HEK293 (cell line): ENCODE data around the gene ZGLP1.

ENCODE experiments used
- CTCF ChIA-PET: fragments of 350-600 bp; formaldehyde crosslinking; extraction: SDS; loops from one replicate; lab custom pipeline; 2021; ENCODE audit warnings: antibody characterized with exemption; lab: Yijun Ruan, JAX
- POLR2A ChIA-PET: fragments of 300-600 bp; formaldehyde crosslinking; extraction: SDS; loops from one replicate; lab custom pipeline; 2020; ENCODE audit warnings: antibody characterized with exemption, inconsistent platforms; lab: Yijun Ruan, JAX
- H3K27ac ChIP-seq: fragments of 200-500 bp; sonication (Bioruptor generic); 2 replicates; pipeline ENCODE4 v1.5.1; 2014; ENCODE audit warnings: low read depth, low read length, control low read depth, inconsistent platforms; ENCODE audit errors: extremely low read depth
- H3K36me3 ChIP-seq, 2 experiments: fragments of 200-500 bp in 1 of 2; sonication (Bioruptor generic) in 1 of 2; 1 replicate in 1 of 2; 2 replicates in 1 of 2; pipeline ENCODE4 v1.5.1; 2014 to 2017; ENCODE audit warnings: inconsistent platforms in 2 of 2, low read length in 2 of 2; ENCODE audit not compliant: control insufficient read depth in 2 of 2, insufficient read depth in 1 of 2
- H3K4me1 ChIP-seq: fragments of 200-500 bp; sonication (Bioruptor generic); 2 replicates; pipeline ENCODE4 v1.5.1; 2014; ENCODE audit warnings: mild to moderate bottlenecking, low read length, inconsistent platforms; ENCODE audit not compliant: control insufficient read depth, insufficient read depth
- H3K4me3 ChIP-seq: 2 replicates; pipeline ENCODE4 v1.5.1; 2011; ENCODE audit warnings: low read depth, mild to moderate bottlenecking, control low read depth, low read length, moderate library complexity
- H3K9me3 ChIP-seq: fragments of 200-500 bp; sonication (Bioruptor generic); 2 replicates; pipeline ENCODE4 v1.5.1; 2014; ENCODE audit warnings: low read depth, low read length, inconsistent platforms; ENCODE audit not compliant: control insufficient read depth, insufficient read depth
- KLF8 ChIP-seq: fragments of 450-650 bp; formaldehyde crosslinking; IDR thresholded peaks from 2 replicates; pipeline ENCODE4 v1.5.1; 2016; ENCODE audit warnings: missing biosample characterization, missing genetic modification characterization
- MEIS1 ChIP-seq: sonication (generic); formaldehyde crosslinking; IDR thresholded peaks from 2 replicates; pipeline ENCODE4 v1.8.1; 2022; ENCODE audit warnings: missing genetic modification reagents, mild to moderate bottlenecking, borderline replicate concordance
- SCRT2 ChIP-seq: fragments of 450-650 bp; formaldehyde crosslinking; IDR thresholded peaks from 2 replicates; pipeline ENCODE4 v1.5.1; 2016; ENCODE audit warnings: missing biosample characterization, missing genetic modification characterization
- ZNF341 ChIP-seq: fragments of 450-650 bp; formaldehyde crosslinking; IDR thresholded peaks from 2 replicates; pipeline ENCODE4; 2016; ENCODE audit warnings: low read depth, missing biosample characterization, missing genetic modification characterization
- ZNF530 ChIP-seq: fragments of 450-650 bp; formaldehyde crosslinking; IDR thresholded peaks from 2 replicates; pipeline ENCODE4 v1.5.1; 2016; ENCODE audit warnings: low read depth, missing biosample characterization, missing genetic modification characterization
- ZNF548 ChIP-seq: fragments of 450-650 bp; formaldehyde crosslinking; IDR thresholded peaks from 2 replicates; pipeline ENCODE4 v1.5.1; 2016; ENCODE audit warnings: missing biosample characterization, missing genetic modification characterization
- TF ChIP-seq, protein P1 (sequence below): fragments of 450-650 bp; formaldehyde crosslinking; conservative IDR thresholded peaks from 2 replicates; pipeline ENCODE4 v1.5.1; 2016; ENCODE audit warnings: low read depth, missing biosample characterization, missing genetic modification characterization
- TF ChIP-seq, protein P2 (sequence below): sonication (generic); formaldehyde crosslinking; IDR thresholded peaks from 2 replicates; pipeline ENCODE4 v1.8.1; 2022; ENCODE audit warnings: mild to moderate bottlenecking, moderate library complexity, missing genetic modification reagents
- TF ChIP-seq, protein P3 (sequence below): fragments of 450-650 bp; formaldehyde crosslinking; IDR thresholded peaks from 2 replicates; pipeline ENCODE4 v1.5.1; 2016; ENCODE audit warnings: missing biosample characterization, missing genetic modification characterization
- TF ChIP-seq, protein P4 (sequence below): fragments of 450-650 bp; formaldehyde crosslinking; IDR thresholded peaks from 2 replicates; pipeline ENCODE4 v1.5.1; 2017; ENCODE audit warnings: missing biosample characterization, mild to moderate bottlenecking, missing genetic modification characterization, moderate library complexity

Gene ZGLP1

DNA sequence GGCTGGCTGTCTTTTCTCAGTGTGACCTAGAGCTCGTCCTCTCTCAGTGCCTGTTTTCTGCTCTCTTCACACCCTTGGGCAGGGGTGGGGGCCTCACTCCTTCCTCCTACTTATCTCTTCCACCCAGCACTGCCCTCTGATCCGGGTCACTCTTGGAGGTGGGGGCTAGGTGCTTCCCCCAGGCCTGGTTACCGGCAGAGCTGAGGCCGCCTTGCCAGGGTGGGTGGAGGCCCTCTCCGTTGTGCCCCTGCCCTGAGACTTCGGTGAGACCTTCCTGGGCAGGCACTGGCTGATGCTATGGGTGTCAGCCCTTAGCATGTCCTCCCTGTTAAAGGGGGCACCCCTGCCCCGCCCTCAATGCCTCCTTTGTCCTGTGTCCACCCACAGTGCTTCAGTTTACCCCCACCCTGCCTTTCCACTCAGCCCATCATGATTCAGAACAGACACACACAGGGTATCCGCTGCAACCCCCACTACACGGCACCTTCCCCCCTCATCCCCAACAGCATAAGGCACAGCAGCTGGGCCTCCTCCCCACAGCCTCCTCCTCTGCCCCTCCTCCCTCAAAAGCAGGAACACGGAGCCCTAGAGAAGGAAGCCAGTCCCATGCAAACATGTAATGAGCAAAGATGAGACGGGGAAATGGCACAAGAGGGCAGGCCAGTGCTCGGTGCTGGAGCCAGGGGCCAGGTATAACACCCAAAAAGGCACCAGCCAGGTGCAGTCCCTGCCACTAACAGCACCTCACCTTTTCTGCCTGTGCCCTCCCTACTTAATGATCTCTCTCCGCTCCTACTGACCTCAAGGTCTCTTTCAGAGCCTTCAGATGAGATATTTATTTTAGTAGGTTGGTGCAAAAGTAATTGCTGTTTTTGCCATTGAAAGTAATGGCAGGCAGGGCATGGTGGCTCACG lies 9.8 kb downstream of the ZGLP1 start (continued):
- TF ChIP-seq, protein P1, sequence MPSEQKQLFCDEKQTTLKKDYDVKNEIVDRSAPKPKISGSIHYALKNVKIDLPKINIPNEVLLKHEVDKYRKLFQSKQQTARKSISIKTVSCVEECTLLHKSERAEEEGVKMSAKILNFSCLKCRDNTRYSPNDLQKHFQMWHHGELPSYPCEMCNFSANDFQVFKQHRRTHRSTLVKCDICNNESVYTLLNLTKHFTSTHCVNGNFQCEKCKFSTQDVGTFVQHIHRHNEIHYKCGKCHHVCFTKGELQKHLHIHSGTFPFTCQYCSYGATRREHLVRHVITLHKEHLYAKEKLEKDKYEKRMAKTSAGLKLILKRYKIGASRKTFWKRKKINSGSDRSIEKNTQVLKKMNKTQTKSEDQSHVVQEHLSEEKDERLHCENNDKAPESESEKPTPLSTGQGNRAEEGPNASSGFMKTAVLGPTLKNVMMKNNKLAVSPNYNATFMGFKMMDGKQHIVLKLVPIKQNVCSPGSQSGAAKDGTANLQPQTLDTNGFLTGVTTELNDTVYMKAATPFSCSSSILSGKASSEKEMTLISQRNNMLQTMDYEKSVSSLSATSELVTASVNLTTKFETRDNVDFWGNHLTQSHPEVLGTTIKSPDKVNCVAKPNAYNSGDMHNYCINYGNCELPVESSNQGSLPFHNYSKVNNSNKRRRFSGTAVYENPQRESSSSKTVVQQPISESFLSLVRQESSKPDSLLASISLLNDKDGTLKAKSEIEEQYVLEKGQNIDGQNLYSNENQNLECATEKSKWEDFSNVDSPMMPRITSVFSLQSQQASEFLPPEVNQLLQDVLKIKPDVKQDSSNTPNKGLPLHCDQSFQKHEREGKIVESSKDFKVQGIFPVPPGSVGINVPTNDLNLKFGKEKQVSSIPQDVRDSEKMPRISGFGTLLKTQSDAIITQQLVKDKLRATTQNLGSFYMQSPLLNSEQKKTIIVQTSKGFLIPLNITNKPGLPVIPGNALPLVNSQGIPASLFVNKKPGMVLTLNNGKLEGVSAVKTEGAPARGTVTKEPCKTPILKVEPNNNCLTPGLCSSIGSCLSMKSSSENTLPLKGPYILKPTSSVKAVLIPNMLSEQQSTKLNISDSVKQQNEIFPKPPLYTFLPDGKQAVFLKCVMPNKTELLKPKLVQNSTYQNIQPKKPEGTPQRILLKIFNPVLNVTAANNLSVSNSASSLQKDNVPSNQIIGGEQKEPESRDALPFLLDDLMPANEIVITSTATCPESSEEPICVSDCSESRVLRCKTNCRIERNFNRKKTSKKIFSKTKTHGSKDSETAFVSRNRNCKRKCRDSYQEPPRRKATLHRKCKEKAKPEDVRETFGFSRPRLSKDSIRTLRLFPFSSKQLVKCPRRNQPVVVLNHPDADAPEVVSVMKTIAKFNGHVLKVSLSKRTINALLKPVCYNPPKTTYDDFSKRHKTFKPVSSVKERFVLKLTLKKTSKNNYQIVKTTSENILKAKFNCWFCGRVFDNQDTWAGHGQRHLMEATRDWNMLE (tag by site-specific recombination), result no peak
- no peak for TF ChIP-seq MEIS1 (CRISPR knock-in tag)
- TF ChIP-seq, protein P2, sequence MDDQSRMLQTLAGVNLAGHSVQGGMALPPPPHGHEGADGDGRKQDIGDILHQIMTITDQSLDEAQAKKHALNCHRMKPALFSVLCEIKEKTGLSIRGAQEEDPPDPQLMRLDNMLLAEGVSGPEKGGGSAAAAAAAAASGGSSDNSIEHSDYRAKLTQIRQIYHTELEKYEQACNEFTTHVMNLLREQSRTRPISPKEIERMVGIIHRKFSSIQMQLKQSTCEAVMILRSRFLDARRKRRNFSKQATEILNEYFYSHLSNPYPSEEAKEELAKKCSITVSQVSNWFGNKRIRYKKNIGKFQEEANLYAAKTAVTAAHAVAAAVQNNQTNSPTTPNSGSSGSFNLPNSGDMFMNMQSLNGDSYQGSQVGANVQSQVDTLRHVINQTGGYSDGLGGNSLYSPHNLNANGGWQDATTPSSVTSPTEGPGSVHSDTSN (CRISPR knock-in tag), result no peak
- peak; percentile 39; the same call in 1 of the 2 replicates for TF ChIP-seq ZNF341 (tag by site-specific recombination)
- TF ChIP-seq SCRT2 (tag by site-specific recombination), result no peak
- TF ChIP-seq, protein P3, sequence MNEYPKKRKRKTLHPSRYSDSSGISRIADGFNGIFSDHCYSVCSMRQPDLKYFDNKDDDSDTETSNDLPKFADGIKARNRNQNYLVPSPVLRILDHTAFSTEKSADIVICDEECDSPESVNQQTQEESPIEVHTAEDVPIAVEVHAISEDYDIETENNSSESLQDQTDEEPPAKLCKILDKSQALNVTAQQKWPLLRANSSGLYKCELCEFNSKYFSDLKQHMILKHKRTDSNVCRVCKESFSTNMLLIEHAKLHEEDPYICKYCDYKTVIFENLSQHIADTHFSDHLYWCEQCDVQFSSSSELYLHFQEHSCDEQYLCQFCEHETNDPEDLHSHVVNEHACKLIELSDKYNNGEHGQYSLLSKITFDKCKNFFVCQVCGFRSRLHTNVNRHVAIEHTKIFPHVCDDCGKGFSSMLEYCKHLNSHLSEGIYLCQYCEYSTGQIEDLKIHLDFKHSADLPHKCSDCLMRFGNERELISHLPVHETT (tag by site-specific recombination), result no peak
- no peak for TF ChIP-seq ZNF530 (tag by site-specific recombination)
- TF ChIP-seq, protein P4, sequence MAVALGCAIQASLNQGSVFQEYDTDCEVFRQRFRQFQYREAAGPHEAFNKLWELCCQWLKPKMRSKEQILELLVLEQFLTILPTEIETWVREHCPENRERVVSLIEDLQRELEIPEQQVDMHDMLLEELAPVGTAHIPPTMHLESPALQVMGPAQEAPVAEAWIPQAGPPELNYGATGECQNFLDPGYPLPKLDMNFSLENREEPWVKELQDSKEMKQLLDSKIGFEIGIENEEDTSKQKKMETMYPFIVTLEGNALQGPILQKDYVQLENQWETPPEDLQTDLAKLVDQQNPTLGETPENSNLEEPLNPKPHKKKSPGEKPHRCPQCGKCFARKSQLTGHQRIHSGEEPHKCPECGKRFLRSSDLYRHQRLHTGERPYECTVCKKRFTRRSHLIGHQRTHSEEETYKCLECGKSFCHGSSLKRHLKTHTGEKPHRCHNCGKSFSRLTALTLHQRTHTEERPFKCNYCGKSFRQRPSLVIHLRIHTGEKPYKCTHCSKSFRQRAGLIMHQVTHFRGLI (tag by site-specific recombination), result no peak
- TF ChIP-seq, all 188 proteins: peak for 5

DNA sequence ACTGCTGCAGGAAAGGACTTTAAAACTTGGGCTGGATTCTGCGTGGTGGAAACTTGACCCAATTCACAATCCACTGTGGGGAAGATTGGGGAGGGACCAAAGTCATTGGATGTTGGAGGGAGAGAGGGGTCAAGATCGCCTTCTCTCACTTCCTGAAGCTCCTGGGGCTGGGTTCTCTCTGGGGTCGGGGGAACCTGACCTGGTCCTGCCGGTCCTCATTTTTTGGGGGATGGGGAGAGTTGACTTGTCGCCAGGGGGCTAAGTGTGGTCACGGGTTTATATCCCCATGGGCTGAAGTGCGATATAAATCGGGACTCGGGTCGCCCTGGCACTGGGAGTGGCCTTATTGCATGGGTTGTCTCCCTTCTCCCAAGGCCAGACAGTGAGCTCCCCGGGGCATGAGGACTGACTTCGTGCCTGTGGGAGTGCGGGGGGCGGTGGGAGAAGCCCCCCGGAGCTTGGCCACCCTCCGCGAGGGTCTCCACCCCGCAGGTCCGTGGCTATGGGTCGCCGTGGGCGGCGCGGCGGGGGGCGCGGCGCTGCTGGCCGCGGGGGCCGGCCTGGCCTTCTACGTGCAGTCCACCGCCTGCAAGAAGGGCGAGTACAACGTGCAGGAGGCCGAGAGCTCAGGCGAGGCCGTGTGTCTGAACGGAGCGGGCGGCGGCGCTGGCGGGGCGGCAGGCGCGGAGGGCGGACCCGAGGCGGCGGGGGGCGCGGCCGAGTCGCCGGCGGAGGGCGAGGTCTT lies 13.6 kb downstream of the ZGLP1 start:
- Histone ChIP-seq H3K36me3 (peaks cover 0 to 5% of the 10 kb centered on the region in 2 experiments; a peak in 1 of 3 replicates), H3K27ac (no peak overlapping the region), H3K9me3 (no peaks in the 10 kb centered on the region), H3K4me1 (peaks cover 4% of the 10 kb centered on the region; the same call in 1 of the 2 replicates), H3K4me3 (no peak overlapping the region)
- POLR2A ChIA-PET, result interaction anchor here (0.5 kb wide), 1 partner anchor 9 kb away, joined by 9 read pairs; no protein-coding TSS in a partner anchor
- TF ChIP-seq KLF8 (0 out of 2 replicates have a peak, but pooled peaks have one; percentile 5), ZNF548 (tag by site-specific recombination) (no peak)
- CTCF ChIA-PET, result interaction anchor here (0.6 to 0.7 kb wide), 3 partner anchors 36 to 790 kb away, joined by 3 to 6 read pairs (median 4); partner anchors contain the start of gene RAVER1
